ENCODE measurements around the gene LAMA3.

LAMA3 gene

GRCh38 chr18:23689031-23689615, at the start of gene LAMA3 (continued):
- TF ChIP-seq ZNF394 (tag by site-specific recombination; IDR thresholded peaks at IDR 0.05; ENCODE audit: borderline replicate concordance), result 0 out of 2 replicates have a peak, but pooled peaks have one; percentile 24
- TF ChIP-seq SP2 (tag by site-specific recombination; IDR thresholded peaks at IDR 0.05), result peak; percentile 52
- TF ChIP-seq GLI2 (tag by site-specific recombination; IDR thresholded peaks at IDR 0.05; ENCODE audit: borderline replicate concordance, low read depth), result no peak
- TF ChIP-seq INSM2 (tag by site-specific recombination; IDR thresholded peaks at IDR 0.05), result no peak
- TF ChIP-seq ZNF274 (IDR thresholded peaks at IDR 0.05; ENCODE audit: low read length), result no peak
- TF ChIP-seq ZNF274 (tag by site-specific recombination; IDR thresholded peaks at IDR 0.05; ENCODE audit: borderline replicate concordance), result no peak
- TF ChIP-seq ZNF133 (tag by site-specific recombination; IDR thresholded peaks at IDR 0.05), result no peak
- TF ChIP-seq KLF1 (tag by site-specific recombination; IDR thresholded peaks at IDR 0.05), result peak; percentile 83
- TF ChIP-seq ZNF558 (tag by site-specific recombination; IDR thresholded peaks at IDR 0.05), result no peak
- no peak for TF ChIP-seq HIC1 (tag by site-specific recombination; IDR thresholded peaks at IDR 0.05)
- TF ChIP-seq ZBTB49 (tag by site-specific recombination; IDR thresholded peaks at IDR 0.05; ENCODE audit: low read depth), result no peak
- TF ChIP-seq ZNF140 (tag by site-specific recombination; IDR thresholded peaks at IDR 0.05), result no peak
- TF ChIP-seq ZNF155 (tag by site-specific recombination; IDR thresholded peaks at IDR 0.05), result no peak
- TF ChIP-seq ZNF768 (tag by site-specific recombination; IDR thresholded peaks at IDR 0.05), result no peak
- peak; percentile 47; the same call in 1 of the 2 replicates for TF ChIP-seq ZNF629 (tag by site-specific recombination; IDR thresholded peaks at IDR 0.05)
- no peak for TF ChIP-seq PRDM6 (tag by site-specific recombination; IDR thresholded peaks at IDR 0.05)
- no peak for TF ChIP-seq ZNF138 (tag by site-specific recombination; IDR thresholded peaks at IDR 0.05; ENCODE audit: borderline replicate concordance)
- no peak for TF ChIP-seq PRDM2 (tag by site-specific recombination; IDR thresholded peaks at IDR 0.05; ENCODE audit: borderline replicate concordance)
- TF ChIP-seq ZNF837 (tag by site-specific recombination; IDR thresholded peaks at IDR 0.05), result no peak
- TF ChIP-seq ZNF692 (tag by site-specific recombination; IDR thresholded peaks at IDR 0.05), result peak; percentile 29; the same call in 1 of the 2 replicates
- TF ChIP-seq ZNF449 (tag by site-specific recombination; IDR thresholded peaks at IDR 0.05), result no peak
- peak; percentile 83 for TF ChIP-seq ZNF600 (tag by site-specific recombination; IDR thresholded peaks at IDR 0.05)
